Endothelial cell of umbilical vein (primary cell): ENCODE data around the gene KATNB1. TPM values are rescaled to one million over a fixed set of nuclear protein-coding genes. Genes with fewer than 3 reads are reported as not detected.

Experiments used
- BruUV-seq: library from RNA; stranded (reverse); fragments of 400-500 nt; replicated peaks from 2 replicates; lab custom pipeline; 2021; lab: Mats Ljungman, UMichigan
- CTCF ChIA-PET: fragments of 300-600, 350-600 bp; sonication (Branson Sonifier 250); formaldehyde crosslinking; loops from one replicate; lab custom pipeline; 2021; ENCODE audit warnings: antibody characterized with exemption, inconsistent platforms; lab: Charles Lee
- POLR2A ChIA-PET: fragments of 300-600, 350-600 bp; sonication (Branson Sonifier 250); formaldehyde crosslinking; loops from one replicate; lab custom pipeline; 2021; ENCODE audit warnings: antibody characterized with exemption, inconsistent platforms; lab: Charles Lee
- DNase-seq: peaks from one replicate; pipeline ENCODE4 v3.0.0-alpha.2; 2011; ENCODE audit warnings: low read depth, low spot score
- FAIRE-seq: peaks from 2 replicates; lab custom pipeline; 2011; peaks lifted over from hg19 to GRCh38; lab: Jason Lieb, UNC
- H2AFZ ChIP-seq: 2 replicates; pipeline ENCODE4 v1.6.0; 2012; ENCODE audit warnings: low read depth, low read length, control low read depth, inconsistent platforms
- H3K27ac ChIP-seq: 2 replicates; pipeline ENCODE4 v1.5.1; 2011; ENCODE audit warnings: low read depth, mild to moderate bottlenecking, control low read depth, low read length, moderate library complexity; ENCODE audit not compliant: insufficient read depth
- H3K27me3 ChIP-seq, 2 experiments: 2 replicates each; pipeline versions ENCODE4 v1.6.0 to v1.6.1; 2011; ENCODE audit warnings: low read length in 2 of 2, mixed read lengths in 1 of 2; ENCODE audit not compliant: control insufficient read depth in 2 of 2, insufficient read depth in 2 of 2
- H3K36me3 ChIP-seq, 2 experiments: 2 replicates in 1 of 2; 3 replicates in 1 of 2; pipeline ENCODE4 v1.5.1; 2011; ENCODE audit warnings: low read length in 2 of 2, mild to moderate bottlenecking in 1 of 2, moderate library complexity in 1 of 2; ENCODE audit not compliant: control insufficient read depth in 2 of 2, insufficient read depth in 2 of 2; ENCODE audit errors: extremely low read depth in 1 of 2
- H3K4me1 ChIP-seq: 3 replicates; pipeline ENCODE4 v1.5.1; 2011; ENCODE audit warnings: mild to moderate bottlenecking, low read length; ENCODE audit not compliant: control insufficient read depth, insufficient read depth; ENCODE audit errors: extremely low read depth
- H3K4me2 ChIP-seq: 2 replicates; pipeline ENCODE4 v1.6.1; 2011; ENCODE audit warnings: low read length, control low read depth, mixed read lengths; ENCODE audit not compliant: insufficient read depth
- H3K4me3 ChIP-seq, 3 experiments: fragments of 200-600 bp in 1 of 3; sonication (generic), shearing (Covaris generic) in 1 of 3; replicated peaks in 1 of 3; 2 replicates each; pipeline ENCODE4 v1.5.1; 2011 to 2016; ENCODE audit warnings: control low read depth in 3 of 3, low read length in 3 of 3, mild to moderate bottlenecking in 2 of 3, inconsistent platforms in 1 of 3, low read depth in 1 of 3, moderate library complexity in 1 of 3; ENCODE audit not compliant: insufficient read depth in 1 of 3
- H3K79me2 ChIP-seq: 2 replicates; pipeline ENCODE4 v1.6.0; 2012; ENCODE audit warnings: low read length, inconsistent platforms; ENCODE audit not compliant: control insufficient read depth, insufficient read depth
- H3K9ac ChIP-seq: replicated peaks from 2 replicates; pipeline ENCODE3; 2011; ENCODE audit warnings: low read length, control low read depth; ENCODE audit not compliant: insufficient read depth; ENCODE audit errors: extremely low read depth
- H3K9me1 ChIP-seq: replicated peaks from 3 replicates; pipeline ENCODE4 v1.6.0; 2011; ENCODE audit warnings: mild to moderate bottlenecking, low read length; ENCODE audit not compliant: control insufficient read depth, insufficient read depth; ENCODE audit errors: extremely low read depth
- H3K9me3 ChIP-seq: replicated peaks from 2 replicates; pipeline ENCODE4 v1.5.1; 2012; ENCODE audit warnings: low read length, inconsistent platforms; ENCODE audit not compliant: control insufficient read depth, insufficient read depth
- H4K20me1 ChIP-seq: replicated peaks from 2 replicates; pipeline ENCODE3; 2011; ENCODE audit warnings: mild to moderate bottlenecking, low read length; ENCODE audit not compliant: control insufficient read depth, insufficient read depth; ENCODE audit errors: extremely low read depth
- CTCF ChIP-seq, 2 donors: IDR thresholded peaks; 1 replicate in 1 of 2; 2 replicates in 1 of 2; pipeline ENCODE4 v1.5.1; 2011; ENCODE audit warnings: low read length in 2 of 2, mild to moderate bottlenecking in 2 of 2, moderate library complexity in 2 of 2, control low read depth in 1 of 2, inconsistent platforms in 1 of 2, low read depth in 1 of 2; ENCODE audit not compliant: insufficient read depth in 1 of 2; ENCODE audit errors: extremely low read depth in 1 of 2
- FOS ChIP-seq: IDR thresholded peaks from 2 replicates; pipeline ENCODE4 v1.6.1; 2011; ENCODE audit warnings: mild to moderate bottlenecking, low read length, moderate library complexity, borderline replicate concordance; ENCODE audit not compliant: insufficient read depth
- GATA2 ChIP-seq: IDR thresholded peaks from 2 replicates; pipeline ENCODE4 v1.7.0; 2011; ENCODE audit warnings: low read depth, mild to moderate bottlenecking, moderate library complexity, mixed read lengths, low read length; ENCODE audit not compliant: insufficient read length, insufficient read depth
- JUN ChIP-seq: IDR thresholded peaks from 2 replicates; pipeline ENCODE4 v1.6.1; 2011; ENCODE audit warnings: borderline replicate concordance, low read depth; ENCODE audit not compliant: insufficient read length, insufficient read depth
- MAX ChIP-seq: IDR thresholded peaks from 2 replicates; pipeline ENCODE4 v1.6.1; 2011; ENCODE audit not compliant: insufficient read depth, insufficient read length
- POLR2A ChIP-seq: IDR thresholded peaks from 2 replicates; pipeline ENCODE4 v1.6.1; 2012; ENCODE audit warnings: low read depth, mild to moderate bottlenecking, control low read depth, low read length
- POLR2AphosphoS5 ChIP-seq: IDR thresholded peaks from 2 replicates; pipeline ENCODE4 v1.6.1; 2012; ENCODE audit warnings: low read depth, mild to moderate bottlenecking, control low read depth, low read length, moderate library complexity; ENCODE audit not compliant: insufficient read depth
- dilution Hi-C: fragments of 300-500 bp; cut with MboI; formaldehyde crosslinking; loops from one replicate; pipeline ENCODE4 v1.15.0; 2019; ENCODE audit warnings: low sequenced_read_pairs; ENCODE audit not compliant: extremely low pct_ligation_motif_present
- intact Hi-C: fragments of 100-400 bp; cut with micrococcal nuclease; formaldehyde crosslinking; loops from one replicate; pipeline ENCODE4 v1.10.0; 2022
- polyA plus RNA-seq, 4 experiments: library from polyadenylated mRNA; depleted of rRNA in 3 of 4; stranded (reverse) in 3 of 4; unstranded in 1 of 4; fragments of >200 nt; gene quantifications; 2 replicates each; pipeline versions ENCODE4 v1.2.1 to v1.2.3, GENCODE V29; 2011 to 2012; ENCODE audit warnings: missing spikeins in 1 of 4
- total RNA-seq: library from RNA; stranded (reverse); gene quantifications from 2 replicates; pipeline ENCODE4 v1.2.3, GENCODE V29; 2021

Gene KATNB1
- total and polyA plus RNA-seq, 2 donors (not counting 3 experiments of a cell fraction or from before 2014, with no cell fraction given): 25.9 to 35.9 TPM

GRCh38 chr16:57740423-57741071 lies 5.0 kb downstream of the KATNB1 start:
- TF ChIP-seq CTCF (IDR thresholded peaks at IDR 0.05; ENCODE audit: extremely low read depth in 1 of 2, insufficient read depth in 1 of 2, low read depth in 1 of 2, low read length in 2 of 2) (no peak), JUN (no peak), GATA2 (no peak), MAX (no peak), POLR2A (no peak), POLR2AphosphoS5 (no peak), FOS (no peak)
- Histone ChIP-seq H3K9me1 (no peaks in the 10 kb centered on the region), H3K4me1 (peaks cover 13% of the 10 kb centered on the region), H3K27me3 (no peaks in the 10 kb centered on the region), H3K9me3 (no peaks in the 10 kb centered on the region), H4K20me1 (no peaks in the 10 kb centered on the region), H3K79me2 (no peaks in the 10 kb centered on the region), H2AFZ (no peak overlapping the region), H3K27ac (no peak overlapping the region), H3K4me3 (no peak overlapping the region), H3K4me2 (no peak overlapping the region), H3K9ac (no peak overlapping the region), H3K36me3 (peaks cover 0 to 6% of the 10 kb centered on the region in 2 experiments)
- no TSS peak for BruUV-seq
- intact Hi-C loops: no loop called here
- CTCF ChIA-PET: interaction anchor here (1.0 kb wide), 1 partner anchor 17 kb away, joined by 3 read pairs; no protein-coding TSS in a partner anchor
- dilution Hi-C loops: no loop called here
- DNase-seq: no peak
- POLR2A ChIA-PET: no interaction called here
- FAIRE-seq: no peak
